Measurements from ENCODE around the gene ZMIZ1. TPM values are rescaled to one million over a fixed set of nuclear protein-coding genes. Genes with fewer than 3 reads are reported as not detected.

The ZMIZ1 gene
- total RNA-seq, 4 donors from 2014 or later = 58.1 to 87.4 (median 74.2) TPM

DNA sequence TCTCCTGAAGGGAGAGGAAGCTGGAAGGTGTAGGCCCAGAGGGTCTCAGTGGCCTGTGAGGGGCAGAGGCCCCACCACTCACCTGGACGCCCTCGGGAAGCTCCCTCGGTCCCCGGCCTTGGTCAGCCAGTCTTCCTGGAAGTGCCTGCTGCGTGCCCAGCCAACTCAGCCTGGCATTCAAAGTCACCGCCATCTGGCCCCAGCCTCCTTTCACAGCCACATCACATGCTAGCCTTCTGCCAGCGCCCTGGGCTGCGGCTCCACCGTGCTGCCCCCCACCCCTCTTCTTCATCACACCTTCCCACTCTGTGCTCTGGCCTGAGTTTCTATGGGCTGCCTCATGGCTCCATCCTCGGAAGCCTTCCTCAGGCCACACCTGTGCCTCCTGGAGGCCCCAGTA lies 98.0 kb downstream of the ZMIZ1 start:
- intact Hi-C loops (cut with DNase I; ENCODE audit: low total_unique reads) = no loop called here
- no peak overlapping the region for H3K4me3 ChIP-seq (ENCODE audit: low read depth, poor library complexity, severe bottlenecking)
- no peak for TF ChIP-seq POLR2A (IDR thresholded peaks at IDR 0.05)
- TF ChIP-seq, protein P1, sequence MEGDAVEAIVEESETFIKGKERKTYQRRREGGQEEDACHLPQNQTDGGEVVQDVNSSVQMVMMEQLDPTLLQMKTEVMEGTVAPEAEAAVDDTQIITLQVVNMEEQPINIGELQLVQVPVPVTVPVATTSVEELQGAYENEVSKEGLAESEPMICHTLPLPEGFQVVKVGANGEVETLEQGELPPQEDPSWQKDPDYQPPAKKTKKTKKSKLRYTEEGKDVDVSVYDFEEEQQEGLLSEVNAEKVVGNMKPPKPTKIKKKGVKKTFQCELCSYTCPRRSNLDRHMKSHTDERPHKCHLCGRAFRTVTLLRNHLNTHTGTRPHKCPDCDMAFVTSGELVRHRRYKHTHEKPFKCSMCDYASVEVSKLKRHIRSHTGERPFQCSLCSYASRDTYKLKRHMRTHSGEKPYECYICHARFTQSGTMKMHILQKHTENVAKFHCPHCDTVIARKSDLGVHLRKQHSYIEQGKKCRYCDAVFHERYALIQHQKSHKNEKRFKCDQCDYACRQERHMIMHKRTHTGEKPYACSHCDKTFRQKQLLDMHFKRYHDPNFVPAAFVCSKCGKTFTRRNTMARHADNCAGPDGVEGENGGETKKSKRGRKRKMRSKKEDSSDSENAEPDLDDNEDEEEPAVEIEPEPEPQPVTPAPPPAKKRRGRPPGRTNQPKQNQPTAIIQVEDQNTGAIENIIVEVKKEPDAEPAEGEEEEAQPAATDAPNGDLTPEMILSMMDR (IDR thresholded peaks at IDR 0.05) = no peak
- DNase-seq (ENCODE audit: low spot score in 2 of 2) = no peak
- 83 to 84% methylated on average over 10 of the region's 10 CpGs for WGBS, 2 donors

DNA sequence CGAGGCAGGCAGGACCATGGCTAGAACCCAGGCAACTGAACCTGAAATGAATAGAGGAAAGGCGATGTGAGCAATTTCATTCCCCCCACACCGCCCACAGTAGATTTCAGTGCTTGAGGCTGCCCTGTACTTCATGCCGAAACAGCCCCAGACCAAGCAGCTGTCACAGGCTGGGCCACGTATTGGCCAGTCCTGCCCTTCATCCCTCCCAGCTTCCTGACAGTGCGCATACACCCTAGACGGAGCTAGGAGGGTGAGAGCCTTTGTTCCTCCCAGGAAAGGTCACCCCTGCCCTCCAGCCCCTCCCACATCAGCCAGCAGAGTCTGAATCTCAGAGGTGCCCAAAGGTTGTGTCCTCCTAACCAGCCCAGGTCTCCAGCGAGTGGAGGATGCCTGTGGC lies 98.8 kb downstream of the ZMIZ1 start:
- H3K4me3 ChIP-seq (ENCODE audit: low read depth, poor library complexity, severe bottlenecking) = no peak overlapping the region
- DNase-seq (ENCODE audit: low spot score in 2 of 2) = no peak
- intact Hi-C loops (cut with DNase I; ENCODE audit: low total_unique reads) = no loop called here
- WGBS, 2 donors = 79 to 91% methylated on average over 8 of the region's 8 CpGs
- TF ChIP-seq, protein P1 (IDR thresholded peaks at IDR 0.05) = no peak
- no peak for TF ChIP-seq POLR2A (IDR thresholded peaks at IDR 0.05)

DNA sequence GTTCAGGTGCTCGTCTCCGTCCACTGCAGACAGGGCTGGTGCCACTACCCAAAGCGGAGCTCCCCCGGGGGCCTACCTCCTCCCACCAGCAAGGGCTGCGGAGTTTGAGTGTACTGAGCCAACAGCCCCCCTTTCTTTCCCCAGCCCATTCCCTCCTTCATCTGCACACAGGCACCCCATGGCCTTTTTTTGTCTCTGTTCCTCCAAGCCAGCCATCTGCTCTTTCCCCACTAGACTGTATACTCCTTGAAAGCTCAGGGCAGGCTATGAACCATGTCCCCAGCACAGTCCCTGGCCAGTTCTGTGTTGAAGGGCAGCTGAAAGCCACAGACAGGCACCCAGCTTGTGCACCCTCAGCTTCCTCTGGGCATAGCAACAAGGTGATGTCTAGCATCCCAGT lies 99.4 kb downstream of the ZMIZ1 start:
- no peak for DNase-seq (ENCODE audit: low spot score in 2 of 2)
- no peak overlapping the region for H3K4me3 ChIP-seq (ENCODE audit: low read depth, poor library complexity, severe bottlenecking)
- TF ChIP-seq, protein P1 (IDR thresholded peaks at IDR 0.05) = no peak
- no peak for TF ChIP-seq POLR2A (IDR thresholded peaks at IDR 0.05)
- intact Hi-C loops (cut with DNase I; ENCODE audit: low total_unique reads) = no loop called here
- WGBS, 2 donors = 90 to 96% methylated on average over 5 of the region's 5 CpGs

DNA sequence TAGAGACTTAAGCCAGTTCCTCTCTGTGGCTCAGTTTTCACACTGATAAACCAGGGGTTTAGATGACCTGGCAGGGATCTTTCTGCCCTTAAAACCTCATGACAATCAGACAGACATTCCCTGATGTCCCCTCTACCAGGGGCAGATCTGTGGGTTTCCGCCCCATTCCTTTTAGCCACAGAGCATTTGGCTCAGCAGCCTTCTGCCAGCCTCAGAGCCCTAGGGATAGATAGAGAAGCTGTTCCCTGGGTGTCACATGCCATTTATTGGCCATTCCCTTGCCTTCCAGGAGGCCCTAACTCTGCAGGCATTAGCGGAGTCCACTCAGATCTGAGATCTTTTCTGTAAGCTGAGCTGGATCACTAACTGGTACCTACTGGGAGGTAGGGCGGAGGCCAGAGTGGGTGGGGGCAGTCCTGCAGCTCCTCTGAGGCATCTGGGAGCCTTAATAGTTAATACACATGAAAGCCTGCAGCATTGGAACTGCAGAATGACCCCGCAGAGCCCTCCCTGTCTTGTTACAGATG lies 101.5 kb downstream of the ZMIZ1 start:
- no peak overlapping the region for H3K4me3 ChIP-seq (ENCODE audit: low read depth, poor library complexity, severe bottlenecking)
- TF ChIP-seq, protein P1 (IDR thresholded peaks at IDR 0.05) = no peak
- TF ChIP-seq POLR2A (IDR thresholded peaks at IDR 0.05) = no peak
- intact Hi-C loops (cut with DNase I; ENCODE audit: low total_unique reads) = no loop called here
- DNase-seq (ENCODE audit: low spot score in 2 of 2) = no peak
- whole genome bisulfite sequencing, 2 donors = 92 to 100% methylated on average over 4 of the region's 4 CpGs

DNA sequence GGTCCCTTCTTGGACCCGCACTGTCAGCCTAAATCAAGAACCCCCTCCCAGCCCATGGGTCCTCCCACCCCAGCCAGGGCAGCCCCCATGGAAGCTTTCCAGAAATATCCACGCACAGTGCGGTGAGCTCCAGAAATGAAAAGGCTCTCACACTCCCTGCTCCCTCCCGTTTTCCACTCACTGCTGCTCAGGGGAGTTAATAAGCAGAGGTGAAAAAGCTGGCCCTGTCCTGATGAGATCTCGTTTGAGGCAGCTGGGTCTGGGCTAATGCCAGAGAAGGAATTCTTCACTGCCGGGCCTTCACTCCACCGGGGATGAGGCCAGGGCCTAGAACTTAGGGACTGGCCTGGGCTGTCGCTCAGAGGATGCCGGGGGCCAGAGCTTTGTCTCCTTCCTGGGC lies 102.2 kb downstream of the ZMIZ1 start:
- H3K4me3 ChIP-seq (ENCODE audit: low read depth, poor library complexity, severe bottlenecking) = no peak overlapping the region
- TF ChIP-seq, protein P1 (IDR thresholded peaks at IDR 0.05) = no peak
- no peak for TF ChIP-seq POLR2A (IDR thresholded peaks at IDR 0.05)
- WGBS, 2 donors = 72 to 86% methylated on average over 7 to 9 of the region's 9 CpGs
- intact Hi-C loops (cut with DNase I; ENCODE audit: low total_unique reads) = no loop called here
- DNase-seq (ENCODE audit: low spot score in 2 of 2) = no peak

DNA sequence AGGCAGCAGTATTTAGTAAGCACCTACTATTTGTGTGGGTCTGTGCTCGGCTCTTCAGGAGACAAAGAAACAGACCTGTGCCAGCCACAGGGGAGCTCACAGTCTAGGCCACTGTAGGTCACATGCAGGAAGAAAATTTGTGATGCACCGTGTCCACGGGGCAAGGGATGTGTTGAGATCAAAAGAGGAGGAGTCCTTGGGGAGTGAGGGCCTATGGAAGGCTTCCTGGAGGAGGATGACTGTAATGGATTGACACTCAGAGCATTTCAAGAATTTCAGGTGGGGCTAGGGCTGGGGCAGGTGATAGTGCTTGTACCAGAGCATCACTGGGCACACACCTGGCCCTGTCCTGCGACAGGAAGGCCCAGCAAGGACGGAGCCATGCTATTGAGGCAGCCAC lies 102.7 kb downstream of the ZMIZ1 start:
- intact Hi-C loops (cut with DNase I; ENCODE audit: low total_unique reads) = no loop called here
- TF ChIP-seq, protein P1 (IDR thresholded peaks at IDR 0.05) = no peak
- no peak for TF ChIP-seq POLR2A (IDR thresholded peaks at IDR 0.05)
- 88 to 95% methylated on average over 5 of the region's 5 CpGs for WGBS, 2 donors
- no peak overlapping the region for H3K4me3 ChIP-seq (ENCODE audit: low read depth, poor library complexity, severe bottlenecking)
- no peak for DNase-seq (ENCODE audit: low spot score in 2 of 2)

All from lower leg skin (tissue), 4 donors.